ENCODE measurements around the gene CIAPIN1. TPM values are rescaled to one million over a fixed set of nuclear protein-coding genes. Genes with fewer than 3 reads are reported as not detected.

CIAPIN1 gene
- total RNA-seq (2022; extraction: Qiagen RNA extraction): 63.2 to 90.0 TPM (median 67.1 TPM) in 5 replicates

GRCh38 chr16:57447186-57447962 is at the start of gene CIAPIN1, which contains the start of gene COQ9:
Gene CIAPIN1 (minus strand): TSS chr16:57447385. CDS start chr16:57440928, 6,457 bp downstream.
Gene COQ9 (plus strand): TSS chr16:57447479. CDS start chr16:57447506, 27 bp downstream.

GRCh38 chr16:57485916-57486857 is 39.0 kb upstream of the CIAPIN1 start, which contains the start of gene DOK4:
Gene DOK4 (minus strand): TSS chr16:57486493. CDS start chr16:57479507, 6,986 bp downstream.

GRCh38 chr16:57462209-57462977 is 15.2 kb upstream of the CIAPIN1 start, which contains the start of gene POLR2C:
Gene POLR2C (plus strand): TSS chr16:57462679. CDS start chr16:57462725, 46 bp downstream.

GRCh38 chr16:57403965-57404817 is 43.0 kb downstream of the CIAPIN1 start, which contains the start of gene CCL17:
Gene CCL17 (plus strand): TSS chr16:57404767. CDS start chr16:57413933, 9,166 bp downstream.

Other genes with a start within 250 kb of the CIAPIN1 start
- 73.1 to 80.6 TPM (median 78.7 TPM) in 5 replicates for gene ARL2BP, start 202.1 kb downstream of the CIAPIN1 start, total RNA-seq (2022; extraction: Qiagen RNA extraction)
- 1.1 to 1.5 TPM (median 1.2 TPM) in 5 replicates for gene PLLP, start 162.7 kb downstream of the CIAPIN1 start, total RNA-seq (2022; extraction: Qiagen RNA extraction)
- gene CCL22, start 88.6 kb downstream of the CIAPIN1 start, total RNA-seq (2022; extraction: Qiagen RNA extraction): 0.05 to 0.06 TPM (median 0.05 TPM) in 4 of 5 replicates, not detected in the other
- 0.07 to 0.12 TPM (median 0.09 TPM) in 5 replicates for gene CX3CL1, start 74.9 kb downstream of the CIAPIN1 start, total RNA-seq (2022; extraction: Qiagen RNA extraction)
- not detected in 5 replicates for gene CCL17, start 42.6 kb downstream of the CIAPIN1 start, total RNA-seq (2022; extraction: Qiagen RNA extraction)
- 37.7 to 52.7 TPM (median 51.3 TPM) in 5 replicates for gene COQ9, start 94 bp upstream of the CIAPIN1 start, total RNA-seq (2022; extraction: Qiagen RNA extraction)
- gene POLR2C, start 15.3 kb upstream of the CIAPIN1 start, total RNA-seq (2022; extraction: Qiagen RNA extraction): 93.5 to 162 TPM (median 98.7 TPM) in 5 replicates
- 29.0 to 40.9 TPM (median 33.6 TPM) in 5 replicates for gene DOK4, start 39.1 kb upstream of the CIAPIN1 start, total RNA-seq (2022; extraction: Qiagen RNA extraction)
- gene CCDC102A, start 89.2 kb upstream of the CIAPIN1 start, total RNA-seq (2022; extraction: Qiagen RNA extraction): 5.2 to 9.7 TPM (median 8.3 TPM) in 5 replicates
- gene ADGRG5, start 95.3 kb upstream of the CIAPIN1 start, total RNA-seq (2022; extraction: Qiagen RNA extraction): 0.05 to 0.08 TPM (median 0.07 TPM) in 3 of 5 replicates, not detected in the others
- gene ADGRG1, start 181.2 kb upstream of the CIAPIN1 start, total RNA-seq (2022; extraction: Qiagen RNA extraction): 130 to 241 TPM (median 206 TPM) in 5 replicates
- gene ADGRG3, start 220.9 kb upstream of the CIAPIN1 start, total RNA-seq (2022; extraction: Qiagen RNA extraction): 0.43 to 0.71 TPM (median 0.62 TPM) in 5 replicates
- 0.04 to 0.06 TPM in 2 of 5 replicates, not detected in the others for gene DRC7, start 247.4 kb upstream of the CIAPIN1 start, total RNA-seq (2022; extraction: Qiagen RNA extraction)

Measured in A549 treated with dexamethasone at 1 μM for 4 hours (cell line).